GM06990 (cell line): ENCODE data around the gene AXL.
"Not testable (repeated sequence)": the region's sequence is repeated elsewhere in the genome, so short reads cannot be mapped to it uniquely, and the experiment has no call there.

Experiments used
- DNase-seq: peaks from one replicate; pipeline ENCODE4 v3.0.0-alpha.2; 2011; ENCODE audit not compliant: insufficient read length; ENCODE audit errors: extremely low read depth
- H3K27me3 ChIP-seq: replicated peaks from 2 replicates; pipeline ENCODE4 v1.6.0; 2011; ENCODE audit warnings: low read length; ENCODE audit not compliant: control insufficient read depth, insufficient read depth
- H3K36me3 ChIP-seq: 2 replicates; pipeline ENCODE4 v1.5.1; 2011; ENCODE audit warnings: low read length; ENCODE audit not compliant: control insufficient read depth, insufficient read depth
- H3K4me3 ChIP-seq: replicated peaks from 2 replicates; pipeline ENCODE4 v1.5.1; 2011; ENCODE audit warnings: low read depth, mild to moderate bottlenecking, control low read depth, low read length
- TF ChIP-seq, protein P1 (sequence below): IDR thresholded peaks from 2 replicates; pipeline ENCODE4 v1.5.1; 2011; ENCODE audit warnings: low read length, control low read depth, mild to moderate bottlenecking, inconsistent platforms; ENCODE audit not compliant: insufficient read depth, poor library complexity, severe bottlenecking

The AXL gene

DNA sequence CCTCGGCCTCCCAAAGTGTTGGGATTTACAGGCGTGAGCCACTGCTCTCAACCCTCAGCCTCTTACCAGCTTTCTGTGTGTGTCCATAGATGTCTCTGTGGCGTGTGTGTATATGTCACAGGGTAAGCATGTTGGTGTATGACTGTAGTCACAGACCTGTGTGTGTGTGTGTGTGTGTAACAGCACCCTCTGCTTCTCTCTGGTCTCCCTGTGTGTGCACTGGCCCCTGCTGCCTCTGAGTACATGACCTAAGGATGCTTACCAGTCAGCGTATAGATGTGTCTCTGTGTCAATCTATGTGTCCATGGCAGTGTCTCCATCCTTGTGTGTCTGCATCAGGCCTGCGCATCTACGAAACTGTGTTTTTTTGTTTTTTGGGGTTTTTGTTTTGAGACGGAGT, 5.6 kb downstream of the AXL start:
- DNase-seq: no peak
- Histone ChIP-seq H3K4me3 (no peak overlapping the region), H3K36me3 (no peaks in the 10 kb centered on the region), H3K27me3 (peaks cover 5% of the 10 kb centered on the region; the same call in 1 of the 2 replicates)
- TF ChIP-seq, protein P1, sequence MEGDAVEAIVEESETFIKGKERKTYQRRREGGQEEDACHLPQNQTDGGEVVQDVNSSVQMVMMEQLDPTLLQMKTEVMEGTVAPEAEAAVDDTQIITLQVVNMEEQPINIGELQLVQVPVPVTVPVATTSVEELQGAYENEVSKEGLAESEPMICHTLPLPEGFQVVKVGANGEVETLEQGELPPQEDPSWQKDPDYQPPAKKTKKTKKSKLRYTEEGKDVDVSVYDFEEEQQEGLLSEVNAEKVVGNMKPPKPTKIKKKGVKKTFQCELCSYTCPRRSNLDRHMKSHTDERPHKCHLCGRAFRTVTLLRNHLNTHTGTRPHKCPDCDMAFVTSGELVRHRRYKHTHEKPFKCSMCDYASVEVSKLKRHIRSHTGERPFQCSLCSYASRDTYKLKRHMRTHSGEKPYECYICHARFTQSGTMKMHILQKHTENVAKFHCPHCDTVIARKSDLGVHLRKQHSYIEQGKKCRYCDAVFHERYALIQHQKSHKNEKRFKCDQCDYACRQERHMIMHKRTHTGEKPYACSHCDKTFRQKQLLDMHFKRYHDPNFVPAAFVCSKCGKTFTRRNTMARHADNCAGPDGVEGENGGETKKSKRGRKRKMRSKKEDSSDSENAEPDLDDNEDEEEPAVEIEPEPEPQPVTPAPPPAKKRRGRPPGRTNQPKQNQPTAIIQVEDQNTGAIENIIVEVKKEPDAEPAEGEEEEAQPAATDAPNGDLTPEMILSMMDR: no peak

DNA sequence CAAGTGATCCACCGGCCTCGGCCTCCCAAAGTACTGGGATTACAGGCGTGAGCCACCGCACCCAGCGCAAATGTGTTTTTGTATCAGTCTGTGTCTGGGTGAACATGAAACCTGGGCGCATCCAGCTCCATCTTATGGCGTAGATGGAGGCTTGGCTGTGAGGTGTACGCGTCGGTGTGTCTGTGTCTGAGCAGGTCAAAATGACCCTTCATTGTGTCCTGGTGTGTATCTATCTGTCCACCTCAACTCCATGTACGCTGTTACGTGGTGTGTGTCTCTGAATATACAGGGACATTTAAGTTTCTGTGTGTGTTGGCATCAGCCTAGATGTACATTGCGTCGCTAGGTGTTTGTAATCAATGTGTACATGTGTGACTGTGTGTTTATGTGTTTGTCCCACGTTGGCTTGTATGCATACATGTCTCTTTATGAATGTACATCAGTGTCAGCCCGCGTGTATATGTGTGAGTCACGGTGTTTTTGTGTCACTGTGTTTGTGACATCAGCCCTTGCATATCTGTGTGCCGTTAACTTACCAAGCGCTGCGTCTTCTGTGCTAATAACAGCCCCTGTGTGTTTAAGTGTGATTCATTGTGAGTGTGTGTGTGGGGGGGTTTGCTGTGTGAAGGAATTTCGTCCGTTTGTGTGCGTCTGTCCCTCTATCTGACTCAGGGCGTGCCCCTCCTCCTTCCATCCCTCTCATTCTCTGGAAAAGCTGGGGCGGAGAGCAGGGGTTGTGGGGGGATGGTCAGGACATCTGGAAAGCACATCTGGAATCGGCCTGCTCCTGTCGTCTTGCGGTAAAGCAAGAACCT, 6.4 kb downstream of the AXL start:
- H3K27me3 ChIP-seq: peaks cover 5% of the 10 kb centered on the region; the same call in 1 of the 2 replicates
- no peak for DNase-seq
- no peak overlapping the region for H3K4me3 ChIP-seq
- no peaks in the 10 kb centered on the region for H3K36me3 ChIP-seq
- TF ChIP-seq, protein P1: no peak

DNA sequence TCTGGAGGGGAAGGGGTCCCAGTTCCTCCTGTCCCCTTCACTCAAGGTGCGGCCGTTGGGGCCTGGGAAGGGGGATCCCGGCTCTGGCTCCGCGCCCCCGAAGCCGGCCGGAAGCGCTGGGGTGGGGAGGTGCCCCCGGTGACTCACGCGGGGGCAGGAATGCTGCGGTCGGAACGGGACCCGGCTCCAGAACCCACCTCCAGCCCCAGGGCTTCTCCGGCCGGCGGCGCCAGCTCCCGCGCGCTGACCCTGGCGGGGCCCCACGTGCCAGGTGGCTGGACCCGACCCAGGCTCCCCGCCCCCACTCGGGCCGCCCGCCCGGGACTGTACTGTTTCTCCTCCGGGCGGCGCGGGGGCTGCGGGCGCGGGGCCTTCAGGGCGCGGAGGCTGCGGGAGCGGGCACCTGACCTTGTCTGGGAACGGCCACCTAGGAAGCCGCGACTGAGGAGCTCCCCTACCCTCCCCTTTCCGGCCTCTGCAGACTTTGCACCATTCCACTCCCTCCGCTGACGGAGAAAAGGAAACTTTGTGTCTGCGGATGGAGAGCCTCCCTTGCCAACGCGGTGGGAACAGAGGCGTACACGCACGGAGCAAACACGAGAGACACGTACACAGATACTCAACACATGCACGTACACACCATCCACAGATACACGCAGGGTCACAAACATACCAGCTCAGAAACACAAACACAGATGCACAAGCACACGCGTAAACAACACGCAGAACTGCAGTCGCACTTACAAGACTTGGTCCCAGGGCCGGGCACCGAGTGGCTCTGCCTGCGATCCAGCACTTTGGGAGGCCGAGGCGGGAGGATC, 7.2 kb downstream of the AXL start:
- Histone ChIP-seq H3K27me3 (peaks cover 5% of the 10 kb centered on the region; the same call in 1 of the 2 replicates), H3K4me3 (no peak overlapping the region), H3K36me3 (no peaks in the 10 kb centered on the region)
- DNase-seq: no peak
- TF ChIP-seq, protein P1: no peak

DNA sequence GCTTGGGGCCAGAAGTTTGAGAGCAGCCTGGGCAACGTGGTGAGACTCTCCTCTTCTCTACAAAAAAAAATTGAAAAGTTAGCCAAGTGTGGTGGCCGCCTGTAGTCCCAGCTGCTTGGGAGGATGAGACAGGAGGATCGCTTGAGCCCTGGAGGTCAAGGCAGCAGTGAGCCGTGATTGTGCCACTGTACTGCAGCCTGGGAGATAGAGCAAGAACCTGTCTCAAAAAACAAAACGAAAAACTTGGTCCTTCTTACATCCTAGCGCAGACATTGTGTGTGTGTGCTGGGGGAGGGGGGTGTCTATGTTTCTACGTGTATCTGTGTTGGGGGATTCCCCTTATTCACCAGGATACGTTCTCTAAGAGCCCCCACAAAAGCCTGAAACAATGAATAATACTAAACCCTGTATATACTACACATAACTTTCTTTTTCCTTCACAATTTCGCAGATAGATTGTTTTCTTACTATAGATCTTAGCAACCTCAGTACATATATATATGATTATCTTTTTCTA, 7.9 kb downstream of the AXL start:
- TF ChIP-seq, protein P1: no peak
- H3K4me3 ChIP-seq: no peak overlapping the region
- no peak for DNase-seq
- H3K27me3 ChIP-seq: peaks cover 5% of the 10 kb centered on the region; the same call in 1 of the 2 replicates
- H3K36me3 ChIP-seq: no peaks in the 10 kb centered on the region

DNA sequence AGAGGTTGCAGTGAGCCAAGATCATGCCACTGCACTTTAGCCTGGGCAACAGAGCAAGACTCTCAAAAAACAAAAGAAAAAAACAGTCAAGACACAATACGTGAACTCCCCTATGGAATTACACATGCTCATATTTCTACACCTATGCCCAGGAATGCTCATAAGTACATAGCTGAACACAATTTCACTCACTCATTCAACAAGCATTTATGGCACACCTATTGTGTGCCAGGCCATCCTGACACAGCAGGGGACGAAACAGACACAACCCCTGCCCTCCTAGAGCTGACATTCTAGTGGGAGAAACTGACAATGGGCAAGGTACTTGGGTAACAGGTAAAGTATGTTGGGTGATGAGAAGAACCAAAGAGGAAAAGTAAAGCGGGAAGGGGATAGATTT, 9.5 kb downstream of the AXL start:
- Histone ChIP-seq H3K4me3 (no peak overlapping the region), H3K27me3 (peaks cover 2% of the 10 kb centered on the region; the same call in 1 of the 2 replicates), H3K36me3 (no peaks in the 10 kb centered on the region)
- TF ChIP-seq, protein P1: no peak
- no peak for DNase-seq

DNA sequence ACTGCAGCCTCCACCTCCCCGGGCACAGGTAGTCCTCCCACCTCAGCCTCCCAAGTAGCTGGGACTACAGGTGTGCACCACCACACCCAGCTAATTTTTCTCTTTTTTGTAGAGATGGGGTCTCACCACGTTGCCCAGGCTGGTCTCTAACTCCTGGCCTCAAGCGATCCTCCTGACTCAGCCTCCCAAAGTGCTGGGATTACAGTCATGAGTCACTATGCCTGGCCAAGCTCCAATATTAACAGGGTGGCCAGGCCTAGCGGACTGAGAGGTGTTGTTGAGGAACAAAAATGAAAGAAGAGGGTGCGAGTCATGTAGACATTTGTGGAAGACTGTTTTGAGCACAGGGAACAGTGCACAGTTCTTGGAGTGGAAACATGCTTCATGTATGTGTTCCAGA, 10.3 kb downstream of the AXL start:
- H3K4me3 ChIP-seq, H3K27me3 ChIP-seq, H3K36me3 ChIP-seq, DNase-seq: not testable (repeated sequence)
